GM19240 (cell line): ENCODE data around the gene THSD4.

ENCODE experiments used
- DNase-seq: peaks from one replicate; pipeline ENCODE4 v3.0.0; 2011; ENCODE audit warnings: low spot score; ENCODE audit not compliant: insufficient read length

THSD4 gene

DNA sequence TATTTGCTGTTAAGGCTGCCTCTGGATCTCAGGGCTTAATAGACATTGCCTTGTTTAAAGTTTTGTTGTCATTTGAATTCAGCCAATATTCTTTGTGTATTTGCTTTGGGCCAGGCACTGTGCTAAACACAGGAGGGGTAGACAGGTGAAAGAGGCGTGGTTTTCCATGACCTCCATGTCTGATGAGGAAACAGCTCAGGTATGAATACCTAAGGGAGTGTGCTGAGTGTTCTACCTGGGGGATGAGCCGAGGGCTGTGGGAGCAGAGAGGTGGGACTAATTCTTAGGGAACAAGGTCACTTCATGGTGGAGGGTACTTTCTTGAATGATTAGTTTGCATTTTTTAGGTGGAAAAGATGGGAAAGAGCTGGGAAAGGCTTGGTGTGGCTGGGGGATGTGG is 108.2 kb downstream of the THSD4 start:
- DNase-seq, result no peak

DNA sequence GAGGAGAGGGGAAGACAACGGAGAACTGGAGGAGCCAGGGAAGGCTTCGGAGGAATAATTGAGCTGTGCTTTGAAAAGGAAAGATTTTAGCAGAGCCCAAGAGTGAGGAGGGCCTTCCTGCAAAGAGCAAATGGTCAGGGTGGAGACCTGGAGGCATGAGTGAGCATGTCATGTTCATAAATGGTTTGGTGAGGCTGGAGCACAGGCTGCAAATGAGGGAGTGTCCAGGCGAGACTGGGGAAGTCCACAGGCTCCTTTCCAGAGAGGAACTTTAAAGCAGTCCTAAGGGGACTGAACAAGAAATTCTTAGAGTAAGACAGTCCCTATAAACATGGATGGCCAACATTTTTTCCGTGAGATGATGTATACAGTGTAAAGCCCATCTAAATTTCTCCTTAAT is 108.8 kb downstream of the THSD4 start:
- DNase-seq, result no peak

DNA sequence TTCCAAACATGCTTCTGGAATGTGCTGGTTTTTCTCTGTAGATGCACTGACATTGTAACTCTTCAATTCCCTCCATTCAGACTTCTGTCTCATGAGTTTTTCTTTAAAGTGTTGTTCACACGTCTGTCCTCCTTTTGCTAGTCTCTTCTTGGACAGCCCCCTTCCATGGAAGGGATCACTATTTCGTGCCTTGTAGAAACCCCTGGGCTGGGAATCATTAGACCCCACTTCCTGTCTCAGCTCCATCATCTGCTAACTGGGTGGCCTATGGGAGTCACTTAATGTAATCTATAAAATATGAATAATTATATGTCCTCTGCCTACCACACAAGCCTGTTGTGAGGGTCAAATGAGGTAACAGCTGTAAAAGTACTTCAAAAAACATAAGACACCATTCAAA is 110.6 kb downstream of the THSD4 start:
- DNase-seq, result no peak

GRCh38 chr15:71226536-71227455 is 111.5 kb downstream of the THSD4 start:
- no peak for DNase-seq

- no peak for DNase-seq
Measured at GRCh38 chr15:71228403-71228802, 113.1 kb downstream of the THSD4 start.

DNA sequence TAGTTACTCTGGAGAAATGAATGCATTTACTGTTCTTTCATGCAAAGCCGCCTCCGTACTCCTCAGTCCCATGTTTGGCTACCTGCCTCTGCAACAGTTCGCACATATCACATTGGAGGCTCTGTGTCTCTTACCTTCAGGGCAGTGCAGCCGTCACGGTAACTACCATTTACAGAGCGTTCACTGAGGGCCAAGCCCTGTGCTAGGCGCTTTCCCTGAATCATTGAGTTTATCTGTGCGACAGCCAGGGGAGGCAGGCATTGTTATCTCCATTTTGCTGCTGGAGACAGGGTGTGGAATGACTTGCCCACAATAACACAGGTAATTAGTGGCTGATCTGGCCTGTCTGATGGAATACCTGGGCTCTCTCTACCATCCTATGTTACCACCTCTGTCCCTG is 115.0 kb downstream of the THSD4 start:
- DNase-seq, result no peak

- DNase-seq, result no peak
Measured at GRCh38 chr15:71231758-71232157, 116.5 kb downstream of the THSD4 start.

GRCh38 chr15:71232411-71232810 is 117.1 kb downstream of the THSD4 start:
- DNase-seq, result no peak

DNA sequence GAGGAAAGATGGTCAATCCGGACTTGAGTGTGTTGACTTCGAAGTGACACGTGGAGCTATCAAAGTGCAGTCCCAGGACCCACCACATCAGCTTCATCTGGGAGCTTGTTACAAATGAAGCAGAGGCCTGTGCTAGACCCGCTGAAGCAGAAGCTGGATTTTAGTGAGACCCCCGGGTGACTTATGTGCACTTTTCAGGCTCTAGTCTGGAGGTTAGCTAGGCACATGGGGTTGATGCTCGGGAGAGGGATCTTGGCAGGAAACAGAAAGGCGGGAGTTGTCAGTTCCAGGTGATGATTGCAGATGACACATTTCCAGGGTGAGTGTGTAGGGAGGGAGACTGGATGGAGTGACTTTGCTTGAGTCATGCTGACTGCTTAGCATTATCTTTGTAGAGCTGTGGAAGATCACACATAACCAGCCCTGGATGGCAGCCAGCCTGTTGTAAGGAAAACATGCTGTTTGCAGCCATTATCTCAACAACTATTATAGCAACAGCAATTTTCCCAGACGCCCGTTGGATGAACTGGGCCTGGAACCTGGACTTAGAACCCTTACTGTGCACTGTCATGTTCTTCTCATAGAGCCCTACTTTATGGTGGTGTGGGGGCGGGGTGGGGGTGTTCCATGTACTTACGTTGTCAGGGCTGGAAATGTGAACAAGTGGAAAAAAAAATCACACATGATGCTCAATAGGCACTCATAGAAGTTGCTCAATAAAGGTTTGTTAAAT is 122.4 kb downstream of the THSD4 start:
- no peak for DNase-seq

DNA sequence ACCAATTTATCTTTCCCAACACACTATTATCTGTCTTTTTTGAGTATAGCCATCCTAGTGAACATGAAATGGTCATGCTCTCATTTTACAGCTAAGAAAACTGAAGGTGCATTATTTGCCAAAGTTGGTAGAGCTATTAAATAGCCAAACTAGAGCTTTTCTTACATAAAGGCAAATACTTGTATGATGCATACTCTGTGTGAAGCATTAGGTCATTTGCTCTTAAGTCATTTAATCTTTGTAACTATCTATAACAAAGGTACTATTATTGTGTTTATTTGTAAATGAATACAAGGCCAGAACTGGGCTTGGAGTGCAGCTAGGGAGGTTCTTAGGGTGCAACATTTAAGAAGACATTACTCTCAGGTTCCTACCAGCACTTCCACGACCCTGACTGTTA is 123.7 kb downstream of the THSD4 start:
- no peak for DNase-seq

GRCh38 chr15:71239592-71240364 is 124.5 kb downstream of the THSD4 start:
- DNase-seq, result no peak

- DNase-seq, result no peak
Measured at GRCh38 chr15:71242292-71242691, 127.0 kb downstream of the THSD4 start.

GRCh38 chr15:71244250-71244649 is 129.0 kb downstream of the THSD4 start:
- DNase-seq, result no peak

GRCh38 chr15:71245588-71245987 is 130.3 kb downstream of the THSD4 start:
- DNase-seq, result no peak

GRCh38 chr15:71248386-71248785 is 133.1 kb downstream of the THSD4 start:
- DNase-seq, result no peak

GRCh38 chr15:71249986-71250385 is 134.7 kb downstream of the THSD4 start:
- DNase-seq, result no peak

DNA sequence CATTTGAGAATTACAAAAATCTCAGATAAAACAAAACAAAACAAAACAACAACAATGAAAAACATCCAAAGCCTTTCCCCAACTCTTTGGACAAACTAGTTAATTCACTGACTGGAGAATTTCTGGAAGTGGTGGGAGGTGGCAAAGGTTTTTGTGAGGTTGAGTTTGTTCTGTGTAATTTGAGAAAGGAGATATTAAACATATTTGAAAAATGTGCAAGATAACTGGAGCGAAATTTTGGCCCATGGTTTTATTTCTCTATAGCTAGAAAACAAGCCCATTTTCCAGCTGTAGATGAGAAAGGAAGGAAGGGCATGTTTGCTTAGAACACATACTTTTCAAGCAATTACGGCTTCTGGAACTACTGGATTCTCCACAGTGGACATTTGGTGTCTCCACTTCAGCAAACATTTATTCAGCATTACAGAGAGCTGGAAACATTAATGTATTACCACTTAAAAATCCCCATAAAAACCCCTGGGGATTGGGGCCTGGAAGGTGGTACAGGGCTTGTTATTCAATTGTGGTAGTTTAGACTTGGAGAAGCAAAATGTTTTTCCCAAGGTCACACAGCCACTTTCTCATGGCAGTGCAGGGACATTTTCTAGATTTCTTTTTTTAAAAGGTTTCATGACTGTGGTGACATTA is 135.8 kb downstream of the THSD4 start:
- no peak for DNase-seq

- no peak for DNase-seq
Measured at GRCh38 chr15:71251584-71252043, 136.3 kb downstream of the THSD4 start.

GRCh38 chr15:71252044-71252739 is 136.9 kb downstream of the THSD4 start:
- no peak for DNase-seq

GRCh38 chr15:71252740-71253047 is 137.4 kb downstream of the THSD4 start:
- DNase-seq, result no peak

- DNase-seq, result no peak
Measured at GRCh38 chr15:71254491-71254890, 139.2 kb downstream of the THSD4 start.
